Astrocyte (in vitro differentiated cells and primary cell): Measurements from ENCODE around the gene PKP4. TPM values are rescaled to one million over a fixed set of nuclear protein-coding genes. Genes with fewer than 3 reads are reported as not detected.

ENCODE experiments used
- DNase-seq: peaks from one replicate; pipeline ENCODE4 v3.0.0-alpha.2; 2010; ENCODE audit warnings: low read depth
- FAIRE-seq: peaks from 2 replicates; lab custom pipeline; 2011; peaks lifted over from hg19 to GRCh38; lab: Jason Lieb, UNC
- H2AFZ ChIP-seq: 2 replicates; pipeline ENCODE4 v1.6.0; 2012; ENCODE audit warnings: low read depth, low read length, inconsistent platforms
- H3K27ac ChIP-seq: 2 replicates; pipeline ENCODE4 v1.5.1; 2011; ENCODE audit warnings: low read depth, low read length, inconsistent platforms
- H3K27me3 ChIP-seq: 2 replicates; pipeline ENCODE4 v1.6.0; 2011; ENCODE audit warnings: low read length, inconsistent platforms; ENCODE audit not compliant: insufficient read depth
- H3K36me3 ChIP-seq: 2 replicates; pipeline ENCODE4 v1.5.1; 2011; ENCODE audit warnings: low read length, inconsistent platforms; ENCODE audit not compliant: insufficient read depth
- H3K4me1 ChIP-seq: 2 replicates; pipeline ENCODE4 v1.5.1; 2011; ENCODE audit warnings: low read length, inconsistent platforms; ENCODE audit not compliant: insufficient read depth
- H3K4me2 ChIP-seq: 2 replicates; pipeline ENCODE4 v1.6.0; 2012; ENCODE audit warnings: low read length, inconsistent platforms
- H3K4me3 ChIP-seq: 2 replicates; pipeline ENCODE4 v1.5.1; 2011; ENCODE audit warnings: low read depth, mild to moderate bottlenecking, low read length, inconsistent platforms; ENCODE audit not compliant: insufficient read depth
- H3K79me2 ChIP-seq: 2 replicates; pipeline ENCODE4 v1.6.0; 2012; ENCODE audit warnings: mild to moderate bottlenecking, low read length, inconsistent platforms; ENCODE audit not compliant: insufficient read depth
- H3K9ac ChIP-seq: 2 replicates; pipeline ENCODE4 v1.6.0; 2012; ENCODE audit warnings: mild to moderate bottlenecking, low read length, inconsistent platforms
- H3K9me3 ChIP-seq: 2 replicates; pipeline ENCODE4 v1.5.1; 2012; ENCODE audit warnings: low read depth, mild to moderate bottlenecking, low read length, inconsistent platforms; ENCODE audit not compliant: insufficient read depth
- H4K20me1 ChIP-seq: 2 replicates; pipeline ENCODE4 v1.6.0; 2012; ENCODE audit warnings: low read length, inconsistent platforms; ENCODE audit not compliant: insufficient read depth
- H3K27ac Mint-ChIP-seq: one replicate; pipeline ENCODE4 v1.8.0; 2021; ENCODE audit warnings: mild to moderate bottlenecking, mixed read lengths; ENCODE audit not compliant: unreplicated experiment
- H3K27me3 Mint-ChIP-seq: one replicate; pipeline ENCODE4 v1.8.0; 2021; ENCODE audit warnings: low read depth, mixed read lengths; ENCODE audit not compliant: unreplicated experiment
- H3K36me3 Mint-ChIP-seq: one replicate; pipeline ENCODE4 v1.8.0; 2021; ENCODE audit warnings: low read depth, mixed read lengths; ENCODE audit not compliant: unreplicated experiment
- H3K4me1 Mint-ChIP-seq: one replicate; pipeline ENCODE4 v1.8.0; 2021; ENCODE audit warnings: low read depth, mixed read lengths; ENCODE audit not compliant: unreplicated experiment
- H3K4me3 Mint-ChIP-seq: one replicate; pipeline ENCODE4 v1.8.0; 2021; ENCODE audit warnings: mild to moderate bottlenecking, moderate library complexity, mixed read lengths; ENCODE audit not compliant: unreplicated experiment
- H3K9me3 Mint-ChIP-seq: one replicate; pipeline ENCODE4 v1.8.0; 2021; ENCODE audit warnings: mild to moderate bottlenecking, mixed read lengths; ENCODE audit not compliant: unreplicated experiment
- EZH2 ChIP-seq: IDR thresholded peaks from 2 replicates; pipeline ENCODE4 v1.6.1; 2012; ENCODE audit warnings: mild to moderate bottlenecking, low read length, inconsistent platforms; ENCODE audit not compliant: insufficient read depth
- total RNA-seq: library from RNA; stranded (reverse); gene quantifications from 2 replicates; pipeline ENCODE4 v1.2.1, GENCODE V29; 2021
- TF ChIP-seq, protein P1 (sequence below): IDR thresholded peaks from 2 replicates; pipeline ENCODE4 v1.5.1; 2011; ENCODE audit warnings: low read depth, mild to moderate bottlenecking, inconsistent platforms, low read length, moderate library complexity; ENCODE audit not compliant: insufficient read depth

The PKP4 gene
- total RNA-seq, 1 donor from 2014 or later, result 38.4 TPM

DNA sequence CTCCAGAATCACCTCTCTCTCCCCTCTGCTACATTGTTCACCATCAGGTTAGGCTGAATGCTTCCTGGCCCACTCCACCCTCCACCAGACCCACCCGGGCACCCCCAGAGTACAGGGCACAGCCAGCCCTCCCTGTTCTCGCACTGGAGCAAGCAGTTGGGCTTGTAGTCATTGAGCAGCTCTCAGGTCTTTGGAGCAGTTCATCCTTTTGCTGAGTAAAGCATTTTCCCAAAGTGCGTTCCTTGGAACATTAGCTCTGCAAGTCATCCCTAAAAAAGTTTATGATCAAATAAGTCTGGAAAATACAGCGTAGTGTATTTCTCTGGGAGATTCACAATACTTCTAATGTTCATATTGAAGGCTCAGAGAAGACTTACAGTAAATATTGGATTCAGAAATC, 234.9 kb downstream of the PKP4 start:
- Histone ChIP-seq H3K9ac (no peak overlapping the region), H3K27me3 (no peaks in the 10 kb centered on the region), H3K4me1 (no peaks in the 10 kb centered on the region), H3K27ac (no peak overlapping the region), H4K20me1 (no peaks in the 10 kb centered on the region), H3K79me2 (no peaks in the 10 kb centered on the region), H2AFZ (no peak overlapping the region), H3K9me3 (no peaks in the 10 kb centered on the region), H3K36me3 (no peaks in the 10 kb centered on the region), H3K4me2 (no peak overlapping the region), H3K4me3 (no peak overlapping the region)
- H3K4me1 Mint-ChIP-seq, result peaks cover 3% of the 10 kb centered on the region
- H3K4me3 Mint-ChIP-seq, result no peak overlapping the region
- TF ChIP-seq EZH2, result no peak
- TF ChIP-seq, protein P1, sequence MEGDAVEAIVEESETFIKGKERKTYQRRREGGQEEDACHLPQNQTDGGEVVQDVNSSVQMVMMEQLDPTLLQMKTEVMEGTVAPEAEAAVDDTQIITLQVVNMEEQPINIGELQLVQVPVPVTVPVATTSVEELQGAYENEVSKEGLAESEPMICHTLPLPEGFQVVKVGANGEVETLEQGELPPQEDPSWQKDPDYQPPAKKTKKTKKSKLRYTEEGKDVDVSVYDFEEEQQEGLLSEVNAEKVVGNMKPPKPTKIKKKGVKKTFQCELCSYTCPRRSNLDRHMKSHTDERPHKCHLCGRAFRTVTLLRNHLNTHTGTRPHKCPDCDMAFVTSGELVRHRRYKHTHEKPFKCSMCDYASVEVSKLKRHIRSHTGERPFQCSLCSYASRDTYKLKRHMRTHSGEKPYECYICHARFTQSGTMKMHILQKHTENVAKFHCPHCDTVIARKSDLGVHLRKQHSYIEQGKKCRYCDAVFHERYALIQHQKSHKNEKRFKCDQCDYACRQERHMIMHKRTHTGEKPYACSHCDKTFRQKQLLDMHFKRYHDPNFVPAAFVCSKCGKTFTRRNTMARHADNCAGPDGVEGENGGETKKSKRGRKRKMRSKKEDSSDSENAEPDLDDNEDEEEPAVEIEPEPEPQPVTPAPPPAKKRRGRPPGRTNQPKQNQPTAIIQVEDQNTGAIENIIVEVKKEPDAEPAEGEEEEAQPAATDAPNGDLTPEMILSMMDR, result no peak
- no peak for FAIRE-seq
- H3K36me3 Mint-ChIP-seq, result no peaks in the 10 kb centered on the region
- no peaks in the 10 kb centered on the region for H3K9me3 Mint-ChIP-seq
- no peak overlapping the region for H3K27ac Mint-ChIP-seq
- H3K27me3 Mint-ChIP-seq, result peaks cover 5% of the 10 kb centered on the region
- DNase-seq, result no peak

DNA sequence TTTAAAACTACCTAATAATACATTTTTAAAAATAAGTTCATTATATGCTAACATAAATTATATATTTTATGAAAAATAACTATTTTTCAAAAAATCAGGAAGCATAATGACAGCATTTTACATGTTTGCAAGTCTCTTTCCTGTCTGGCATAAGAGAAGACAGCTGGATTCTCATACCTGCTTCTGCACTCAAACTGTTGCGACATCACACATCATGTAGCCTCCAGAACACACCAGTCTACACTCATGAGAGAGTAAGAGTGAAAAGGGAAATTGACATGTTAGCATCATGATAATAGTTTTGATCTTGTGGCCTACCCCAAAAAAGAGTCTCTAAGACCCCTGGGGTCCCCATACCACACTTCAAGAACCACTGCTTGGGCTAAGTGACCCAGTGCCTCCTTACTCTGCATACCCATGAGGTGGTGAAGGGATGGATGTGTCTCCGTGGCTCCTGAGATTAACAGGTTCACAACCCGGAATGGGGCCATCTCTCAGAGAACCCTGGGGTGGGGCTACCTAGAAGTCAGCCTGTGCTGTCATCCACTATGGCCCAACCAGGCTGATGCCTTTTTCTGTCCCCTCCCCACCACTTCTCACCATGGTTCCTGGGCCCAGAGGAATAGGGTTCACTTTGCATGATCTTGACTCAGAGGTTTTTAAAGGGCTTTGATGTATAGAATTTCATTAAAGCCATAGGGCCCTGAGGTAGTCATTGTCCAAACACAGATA, 235.8 kb downstream of the PKP4 start:
- Mint-ChIP-seq H3K27ac (no peak overlapping the region), H3K9me3 (no peaks in the 10 kb centered on the region), H3K4me1 (peaks cover 3% of the 10 kb centered on the region), H3K4me3 (no peak overlapping the region), H3K27me3 (peaks cover 5% of the 10 kb centered on the region), H3K36me3 (no peaks in the 10 kb centered on the region)
- no peaks in the 10 kb centered on the region for H3K27me3 ChIP-seq
- no peaks in the 10 kb centered on the region for H4K20me1 ChIP-seq
- no peak overlapping the region for H2AFZ ChIP-seq
- H3K4me2 ChIP-seq, result no peak overlapping the region
- H3K9me3 ChIP-seq, result no peaks in the 10 kb centered on the region
- H3K79me2 ChIP-seq, result no peaks in the 10 kb centered on the region
- DNase-seq, result no peak
- no peak overlapping the region for H3K4me3 ChIP-seq
- H3K36me3 ChIP-seq, result no peaks in the 10 kb centered on the region
- no peak for FAIRE-seq
- no peak overlapping the region for H3K27ac ChIP-seq
- no peaks in the 10 kb centered on the region for H3K4me1 ChIP-seq
- TF ChIP-seq, protein P1, result no peak
- TF ChIP-seq EZH2, result no peak
- H3K9ac ChIP-seq, result no peak overlapping the region

GRCh38 chr2:158693476-158693875, 236.7 kb downstream of the PKP4 start:
- H3K36me3 Mint-ChIP-seq, result no peaks in the 10 kb centered on the region
- Histone ChIP-seq H3K4me3 (no peak overlapping the region), H3K27me3 (no peaks in the 10 kb centered on the region), H2AFZ (no peak overlapping the region), H4K20me1 (no peaks in the 10 kb centered on the region), H3K79me2 (no peaks in the 10 kb centered on the region), H3K9me3 (no peaks in the 10 kb centered on the region), H3K4me1 (no peaks in the 10 kb centered on the region), H3K27ac (no peak overlapping the region), H3K36me3 (no peaks in the 10 kb centered on the region), H3K9ac (no peak overlapping the region), H3K4me2 (no peak overlapping the region)
- H3K9me3 Mint-ChIP-seq, result no peaks in the 10 kb centered on the region
- H3K4me1 Mint-ChIP-seq, result peaks cover 3% of the 10 kb centered on the region
- peaks cover 5% of the 10 kb centered on the region for H3K27me3 Mint-ChIP-seq
- H3K4me3 Mint-ChIP-seq, result no peak overlapping the region
- no peak overlapping the region for H3K27ac Mint-ChIP-seq
- TF ChIP-seq, protein P1, result no peak
- FAIRE-seq, result no peak
- DNase-seq, result no peak
